ENCODE results near the gene OTUD7B.

The OTUD7B gene

GRCh38 chr1:149896575-149896974 is 114.0 kb downstream of the OTUD7B start:
- H3K4me3 ChIP-seq = no peak overlapping the region
- intact Hi-C loops (cut with DNase I; ENCODE audit: low total_unique reads) = no loop called here

GRCh38 chr1:149888999-149889289 is 121.6 kb downstream of the OTUD7B start:
- intact Hi-C loops (cut with DNase I; ENCODE audit: low total_unique reads) = no loop called here
- H3K36me3 ChIP-seq = no peaks in the 10 kb centered on the region
- peak in 1 of 2 donors; percentile 63 for DNase-seq
- H3K27me3 ChIP-seq = no peaks in the 10 kb centered on the region
- H3K4me3 ChIP-seq = peak overlapping the region; percentile 85 to 90
- H3K4me1 ChIP-seq = peaks cover 0 to 20% (median 13%) of the 10 kb centered on the region in 4 donors
- H3K9me3 ChIP-seq = no peaks in the 10 kb centered on the region
- H3K27ac ChIP-seq = peak overlapping the region; percentile 99 to 100
- no peak for TF ChIP-seq CTCF (IDR thresholded peaks at IDR 0.05)

More at GRCh38 chr1:149896575-149896974, 114.0 kb downstream of the OTUD7B start:
- no peaks in the 10 kb centered on the region for H3K36me3 ChIP-seq
- TF ChIP-seq CTCF (IDR thresholded peaks at IDR 0.05) = no peak
- no peaks in the 10 kb centered on the region for H3K9me3 ChIP-seq
- H3K4me1 ChIP-seq = peaks cover 0 to 14% (median 5%) of the 10 kb centered on the region in 4 donors
- H3K27me3 ChIP-seq = no peaks in the 10 kb centered on the region
- DNase-seq = no peak
- no peak overlapping the region for H3K27ac ChIP-seq

- no peaks in the 10 kb centered on the region for H3K27me3 ChIP-seq
- peaks cover 0 to 25% (median 17%) of the 10 kb centered on the region in 4 donors for H3K4me1 ChIP-seq
- H3K27ac ChIP-seq = peak overlapping the region; percentile 99 to 100
- DNase-seq = peak; percentile 82 to 93
- intact Hi-C loops (cut with DNase I; ENCODE audit: low total_unique reads) = no loop called here
- H3K4me3 ChIP-seq = peak overlapping the region; percentile 85 to 90
- H3K9me3 ChIP-seq = no peaks in the 10 kb centered on the region
- H3K36me3 ChIP-seq = no peaks in the 10 kb centered on the region
- TF ChIP-seq CTCF (IDR thresholded peaks at IDR 0.05) = peak; percentile 47 to 55
Measured at GRCh38 chr1:149888247-149888998, 122.1 kb downstream of the OTUD7B start.

Measured in tibial artery (tissue), 4 donors.